Measurements from ENCODE around the gene HTR6.
"Not testable (repeated sequence)": the region's sequence is repeated elsewhere in the genome, so short reads cannot be mapped to it uniquely, and the experiment has no call there.

The HTR6 gene

DNA sequence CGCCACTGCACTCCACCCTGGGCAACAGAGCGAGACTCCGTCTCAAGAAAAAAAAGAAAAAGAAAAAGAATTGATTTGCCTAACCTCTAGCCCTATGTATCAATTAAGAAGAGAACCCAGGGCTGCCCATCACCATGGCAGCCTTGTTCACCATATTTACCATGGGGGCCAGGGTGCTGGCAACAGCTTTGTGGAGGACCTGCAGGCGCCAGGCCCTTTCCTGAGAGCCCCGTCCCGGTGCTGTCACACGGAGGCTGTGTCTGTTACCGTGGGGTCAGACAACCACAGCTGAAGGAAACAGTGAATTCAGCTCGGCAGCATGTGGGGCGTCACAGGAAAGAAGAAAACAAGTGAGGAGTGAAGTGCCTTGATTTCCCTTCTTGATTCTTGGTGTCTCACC is 27.1 kb upstream of the HTR6 start:
- in situ Hi-C loops (cut with MboI; ENCODE audit: low sequenced_read_pairs), result no loop called here

DNA sequence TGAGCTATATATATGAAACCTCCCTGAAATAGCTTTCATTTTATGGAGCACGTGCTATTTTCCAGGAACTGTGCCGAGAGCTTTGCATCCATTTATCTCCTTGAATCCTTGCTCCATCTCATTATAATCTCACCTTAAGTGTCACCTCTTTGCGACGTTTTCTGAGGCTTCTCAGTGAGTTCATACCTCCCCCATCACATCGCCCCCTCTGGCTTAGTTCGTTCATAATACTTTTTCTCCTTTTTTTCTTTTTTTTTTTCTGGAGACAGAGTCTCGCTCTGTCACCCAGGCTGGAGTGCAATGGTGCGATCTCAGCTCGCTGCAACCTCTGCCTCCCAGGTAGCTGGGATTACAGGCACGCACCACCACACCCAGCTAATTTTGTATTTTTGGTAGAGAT is 25.4 kb upstream of the HTR6 start:
- in situ Hi-C loops (cut with MboI; ENCODE audit: low sequenced_read_pairs), result not testable (repeated sequence)

- in situ Hi-C loops (cut with MboI; ENCODE audit: low sequenced_read_pairs), result no loop called here
Measured at GRCh38 chr1:19639999-19640362, 24.7 kb upstream of the HTR6 start.

- in situ Hi-C loops (cut with MboI; ENCODE audit: low sequenced_read_pairs), result no loop called here
Measured at GRCh38 chr1:19640363-19641316, 24.0 kb upstream of the HTR6 start.

GRCh38 chr1:19643121-19643520 is 21.6 kb upstream of the HTR6 start:
- in situ Hi-C loops (cut with MboI; ENCODE audit: low sequenced_read_pairs), result no loop called here

- in situ Hi-C loops (cut with MboI; ENCODE audit: low sequenced_read_pairs), result no loop called here
Measured at GRCh38 chr1:19643602-19644394, 20.9 kb upstream of the HTR6 start, which contains the start of gene NBL1. Gene NBL1 (plus strand): TSS chr1:19644311. CDS start chr1:19655031, 10,720 bp downstream.

GRCh38 chr1:19644395-19644680 is 20.3 kb upstream of the HTR6 start:
- in situ Hi-C loops (cut with MboI; ENCODE audit: low sequenced_read_pairs), result no loop called here

DNA sequence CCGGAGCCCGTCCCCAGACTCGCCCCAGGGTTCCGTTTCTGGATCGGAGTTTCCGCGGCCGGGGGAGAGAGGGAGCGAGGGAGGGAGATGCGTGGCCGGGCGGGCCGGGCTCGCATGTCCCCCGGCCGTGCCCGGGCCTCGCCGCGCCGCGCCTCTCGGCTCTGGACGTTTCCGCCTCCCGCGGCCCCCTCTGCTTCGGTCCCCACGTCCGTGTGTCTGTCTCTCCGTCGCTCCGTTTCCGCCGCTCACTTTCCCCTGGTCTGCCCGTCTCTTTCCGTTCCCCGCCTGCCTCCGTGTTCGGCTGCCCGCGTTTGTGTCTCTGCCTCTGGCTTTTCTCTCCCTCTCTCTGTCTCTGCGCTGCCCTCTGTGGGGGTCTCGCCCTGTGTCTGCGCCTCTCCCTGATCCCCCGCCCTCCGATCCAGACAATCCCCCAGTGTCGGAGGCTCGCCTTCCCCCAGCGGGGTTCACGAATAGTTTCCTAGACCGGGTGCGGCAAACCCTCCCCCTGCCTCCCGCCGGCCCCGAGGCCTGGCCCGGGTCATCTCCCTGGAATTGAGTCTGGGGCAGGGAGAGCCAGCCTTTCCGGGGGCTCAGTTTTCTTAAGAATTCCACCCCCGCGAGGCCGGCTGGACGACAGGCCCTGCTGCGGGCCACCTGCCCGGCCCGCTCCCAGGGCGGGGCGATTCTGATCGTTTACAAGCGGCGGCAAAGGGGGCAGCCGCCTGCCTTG is 19.8 kb upstream of the HTR6 start:
- in situ Hi-C loops (cut with MboI; ENCODE audit: low sequenced_read_pairs), result no loop called here

DNA sequence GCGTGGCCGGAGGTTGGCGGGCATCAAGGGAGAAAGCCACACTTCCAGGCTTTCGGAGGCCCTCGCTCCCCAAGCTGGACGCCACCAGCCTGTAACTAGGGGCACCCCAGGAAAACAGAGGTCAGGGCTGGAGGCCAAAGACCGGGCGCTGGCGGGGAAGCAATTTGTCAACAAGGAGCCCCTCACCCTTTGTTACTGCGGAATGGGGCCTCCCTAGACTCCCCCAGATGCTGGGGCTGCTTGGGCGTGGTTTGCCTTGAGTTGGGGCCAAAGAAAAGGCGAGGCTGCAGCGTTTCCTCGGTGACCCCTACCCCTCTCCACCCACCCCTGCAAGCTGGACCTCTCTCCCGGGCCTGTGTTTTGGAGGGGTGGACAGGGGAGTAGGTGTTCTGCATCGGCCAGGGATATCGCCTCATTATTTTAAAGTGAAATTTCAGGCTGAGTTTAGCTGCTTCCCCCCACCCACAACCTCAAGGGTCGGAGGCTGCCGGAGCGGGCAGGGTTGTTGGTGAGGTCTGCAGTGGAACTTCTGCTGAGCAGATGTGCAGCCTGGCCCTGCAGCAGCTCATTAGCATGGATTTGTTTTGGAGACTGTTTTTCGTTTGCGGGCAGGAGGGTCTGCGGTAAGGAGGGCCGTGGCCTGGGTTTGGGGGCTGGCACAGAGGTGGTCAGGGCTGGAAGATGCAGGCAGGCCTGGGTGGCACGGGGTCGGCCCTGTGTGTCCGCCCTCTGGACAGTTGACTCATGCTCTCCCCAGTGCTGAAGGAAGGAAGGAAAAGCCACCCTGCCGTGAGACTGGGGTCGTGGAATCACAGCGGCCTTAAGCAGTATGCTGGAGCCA is 19.0 kb upstream of the HTR6 start:
- in situ Hi-C loops (cut with MboI; ENCODE audit: low sequenced_read_pairs), result no loop called here

GRCh38 chr1:19646377-19647319 is 18.0 kb upstream of the HTR6 start:
- in situ Hi-C loops (cut with MboI; ENCODE audit: low sequenced_read_pairs), result no loop called here

DNA sequence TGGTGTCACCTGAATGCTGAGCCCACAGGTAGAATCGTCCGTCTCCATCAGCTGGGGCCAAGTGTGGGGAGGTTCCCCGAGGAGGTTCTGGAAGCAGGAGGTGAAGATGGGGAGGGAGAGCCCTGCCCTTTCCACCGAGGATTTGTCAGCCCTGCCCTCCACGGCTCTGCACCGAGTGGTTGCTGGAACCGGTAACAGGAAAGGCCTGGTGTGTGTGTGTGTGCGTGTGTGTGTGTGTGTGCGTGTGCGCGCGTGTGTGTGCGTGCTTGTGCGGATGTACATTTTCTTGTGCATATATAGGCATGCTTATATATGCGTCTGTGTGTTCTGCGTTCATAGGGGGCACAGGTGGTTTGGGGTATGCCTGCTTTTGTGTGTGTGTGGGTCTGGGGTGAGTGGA is 17.0 kb upstream of the HTR6 start:
- in situ Hi-C loops (cut with MboI; ENCODE audit: low sequenced_read_pairs), result no loop called here

GRCh38 chr1:19648239-19648638 is 16.4 kb upstream of the HTR6 start:
- in situ Hi-C loops (cut with MboI; ENCODE audit: low sequenced_read_pairs), result no loop called here

DNA sequence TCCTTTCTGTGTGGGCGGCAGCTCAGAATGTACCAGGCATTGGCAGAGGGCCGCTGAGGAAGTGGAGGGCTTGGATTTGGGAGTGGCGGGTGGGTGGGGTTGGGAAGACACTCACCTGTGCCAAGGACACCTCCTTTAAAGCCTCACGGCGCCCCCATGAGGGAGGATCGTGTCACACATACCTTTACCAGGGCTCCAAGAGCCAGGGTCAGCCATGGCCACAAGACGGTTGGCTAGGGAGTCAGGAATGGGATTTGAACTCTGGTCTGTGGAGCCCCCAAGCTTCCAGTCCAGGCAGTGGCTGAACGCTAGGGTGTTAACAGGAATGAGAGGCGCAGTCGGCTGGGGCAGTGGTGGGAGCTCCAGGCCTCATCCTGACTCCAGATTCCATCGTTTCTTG is 16.0 kb upstream of the HTR6 start:
- in situ Hi-C loops (cut with MboI; ENCODE audit: low sequenced_read_pairs), result no loop called here

DNA sequence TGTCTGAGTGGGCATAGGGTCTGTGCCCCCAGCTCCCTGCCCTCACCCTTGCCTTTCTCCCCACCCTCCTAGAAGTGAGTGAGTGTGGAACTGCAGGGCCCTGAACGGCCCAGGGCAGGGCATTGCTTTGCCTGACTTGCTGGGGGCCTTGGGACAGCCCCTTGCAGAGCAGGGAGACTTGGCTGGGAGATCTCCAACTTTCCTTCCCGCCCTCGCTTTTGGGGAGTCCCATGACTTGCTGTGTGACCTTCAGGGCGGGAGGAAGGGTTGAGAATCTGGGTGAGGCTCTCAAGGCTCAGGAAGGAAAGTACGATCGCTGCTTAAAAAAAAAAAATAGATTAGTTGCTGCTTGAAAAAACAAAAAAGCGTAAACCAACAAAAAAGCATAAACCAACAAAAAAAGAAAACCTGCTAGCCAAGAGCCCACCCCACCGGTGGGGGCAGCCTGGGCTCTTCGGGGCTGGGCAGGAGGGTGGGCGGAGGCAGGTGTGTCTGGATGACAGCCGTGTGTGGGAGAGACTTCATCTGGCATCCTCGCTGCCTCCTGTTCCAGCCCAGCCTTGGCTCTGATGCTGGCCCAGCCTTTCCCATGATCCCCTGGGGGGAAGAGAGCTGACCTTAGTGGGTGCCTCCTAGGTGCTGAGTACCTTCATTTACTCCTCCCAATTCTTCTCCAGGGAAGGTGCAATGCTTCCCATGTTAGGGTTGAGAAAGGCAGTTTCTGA is 14.1 kb upstream of the HTR6 start:
- in situ Hi-C loops (cut with MboI; ENCODE audit: low sequenced_read_pairs), result loop anchor here (10.0 to 25.0 kb wide), 3 partner anchors 306 to 1063 kb away; no protein-coding TSS in a partner anchor

DNA sequence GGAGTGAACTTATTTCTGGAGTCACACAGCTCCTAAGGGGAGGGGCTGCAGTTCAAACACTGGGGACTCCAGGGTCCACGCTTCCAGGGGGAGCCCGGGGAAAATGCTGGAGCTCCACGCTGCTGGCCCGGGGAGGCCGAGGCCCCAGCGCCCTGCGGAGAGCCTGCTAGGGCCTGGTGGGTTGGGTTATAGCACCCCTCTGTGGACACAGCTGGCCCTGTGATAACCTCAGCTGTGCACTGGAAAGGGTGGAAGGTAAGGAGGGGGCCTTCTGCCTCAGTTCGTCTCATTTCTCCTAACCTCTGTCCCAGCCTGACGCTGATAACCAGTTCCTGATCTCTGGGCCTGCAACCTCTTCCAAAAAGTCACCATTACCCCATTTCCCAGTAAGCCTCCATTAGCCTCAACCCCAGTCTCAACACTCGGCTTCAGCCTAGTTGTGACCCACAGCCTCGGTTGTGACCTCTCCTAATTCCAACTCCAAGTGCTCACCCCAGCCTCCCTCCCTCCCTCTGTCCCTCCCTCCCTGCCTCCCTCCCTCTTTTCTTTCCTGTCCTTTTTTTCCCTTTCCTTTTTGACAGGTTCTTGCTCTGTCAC is 13.4 kb upstream of the HTR6 start:
- in situ Hi-C loops (cut with MboI; ENCODE audit: low sequenced_read_pairs), result loop anchor here (10.0 to 25.0 kb wide), 3 partner anchors 306 to 1064 kb away; no protein-coding TSS in a partner anchor

GRCh38 chr1:19654386-19654785 is 10.3 kb upstream of the HTR6 start:
- in situ Hi-C loops (cut with MboI; ENCODE audit: low sequenced_read_pairs), result loop anchor here (10.0 to 25.0 kb wide), 3 partner anchors 310 to 1067 kb away; no protein-coding TSS in a partner anchor

DNA sequence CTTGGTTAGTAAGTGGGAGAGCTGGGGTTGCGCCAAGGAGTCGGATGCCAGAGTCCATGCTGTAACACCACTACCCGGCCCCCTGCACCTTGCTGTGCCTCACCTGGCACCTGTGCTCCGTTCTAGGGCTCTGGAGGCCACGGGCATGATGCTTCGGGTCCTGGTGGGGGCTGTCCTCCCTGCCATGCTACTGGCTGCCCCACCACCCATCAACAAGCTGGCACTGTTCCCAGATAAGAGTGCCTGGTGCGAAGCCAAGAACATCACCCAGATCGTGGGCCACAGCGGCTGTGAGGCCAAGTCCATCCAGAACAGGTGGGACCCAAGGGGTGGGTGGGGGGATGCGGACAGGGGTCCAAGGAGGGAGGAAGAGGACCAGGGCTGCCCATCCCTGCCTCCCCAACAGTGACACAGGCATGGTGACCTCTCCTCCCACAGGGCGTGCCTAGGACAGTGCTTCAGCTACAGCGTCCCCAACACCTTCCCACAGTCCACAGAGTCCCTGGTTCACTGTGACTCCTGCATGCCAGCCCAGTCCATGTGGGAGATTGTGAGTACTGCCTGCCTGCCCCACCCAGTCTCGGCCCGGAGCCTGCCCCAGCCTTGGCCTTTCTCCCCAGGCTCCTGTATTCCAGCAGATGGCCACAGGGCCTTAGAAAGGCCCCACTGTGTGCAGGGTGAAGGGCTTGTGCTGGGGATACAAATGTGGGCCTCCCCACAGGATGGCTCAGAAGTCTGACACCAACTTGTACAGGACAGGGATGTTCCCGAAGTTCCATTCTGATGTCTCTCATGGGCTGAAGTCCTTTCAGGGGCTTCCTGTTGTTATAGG is 9.6 kb upstream of the HTR6 start:
- in situ Hi-C loops (cut with MboI; ENCODE audit: low sequenced_read_pairs), result loop anchor here (10.0 to 25.0 kb wide), 3 partner anchors 310 to 1068 kb away; no protein-coding TSS in a partner anchor

All from HL-60/S4 (cell line).